Keratinocyte (primary cell): ENCODE results near the gene EIF6.

ENCODE experiments used
- CTCF ChIP-seq, 3 experiments: IDR thresholded peaks in 1 of 3; conservative IDR thresholded peaks in 1 of 3; optimal IDR thresholded peaks in 1 of 3; 2 replicates in 2 of 3; 3 replicates in 1 of 3; pipeline versions ENCODE3 to v1.5.1; 2011; ENCODE audit warnings: low read length in 3 of 3, mild to moderate bottlenecking in 3 of 3, moderate library complexity in 2 of 3, control low read depth in 1 of 3, inconsistent platforms in 1 of 3; ENCODE audit not compliant: insufficient read depth in 2 of 3; ENCODE audit errors: extremely low read depth in 1 of 3
- EZH2 ChIP-seq: IDR thresholded peaks from one replicate; pipeline ENCODE4 v1.6.1; 2012; ENCODE audit warnings: inconsistent platforms, mild to moderate bottlenecking, low read length, moderate library complexity

- TF ChIP-seq CTCF (optimal IDR thresholded peaks at IDR 0.05 in 1 of 3, IDR thresholded peaks at IDR 0.05 in 1 of 3, conservative IDR thresholded peaks at IDR 0.05 in 1 of 3; ENCODE audit: extremely low read depth in 1 of 3, insufficient read depth in 2 of 3, low read length in 3 of 3) (no peak), EZH2 (no peak)
Observed at GRCh38 chr20:35260426-35260825, 24.1 kb downstream of the EIF6 start.
